ENCODE results near the gene FAM3D.
"Not testable (repeated sequence)": the region's sequence is repeated elsewhere in the genome, so short reads cannot be mapped to it uniquely, and the experiment has no call there.

The FAM3D gene

GRCh38 chr3:58666683-58667082 is at the start of gene FAM3D:
Gene FAM3D (minus strand): TSS chr3:58666774. CDS start chr3:58655563, 11,211 bp downstream.
- DNase-seq (ENCODE audit: low spot score), result no peak

GRCh38 chr3:58713715-58714401 is 47.3 kb upstream of the FAM3D start:
- DNase-seq (ENCODE audit: low spot score), result no peak

- no peak for DNase-seq (ENCODE audit: low spot score)
These were observed 45.3 kb upstream of the FAM3D start for GRCh38 chr3:58711871-58712270.

- not testable (repeated sequence) for DNase-seq (ENCODE audit: low spot score)
These were observed 42.4 kb upstream of the FAM3D start for GRCh38 chr3:58708983-58709382.

- DNase-seq (ENCODE audit: low spot score), result no peak
These were observed 41.7 kb upstream of the FAM3D start for GRCh38 chr3:58708116-58708791.

- no peak for DNase-seq (ENCODE audit: low spot score)
These were observed 40.9 kb upstream of the FAM3D start for GRCh38 chr3:58707390-58707930.

- DNase-seq (ENCODE audit: low spot score), result no peak
These were observed 40.0 kb upstream of the FAM3D start for GRCh38 chr3:58706395-58707167.

GRCh38 chr3:58704745-58705144 is 38.2 kb upstream of the FAM3D start:
- DNase-seq (ENCODE audit: low spot score), result no peak

- DNase-seq (ENCODE audit: low spot score), result not testable (repeated sequence)
These were observed 37.7 kb upstream of the FAM3D start for GRCh38 chr3:58704304-58704703.

- no peak for DNase-seq (ENCODE audit: low spot score)
These were observed 31.7 kb upstream of the FAM3D start for GRCh38 chr3:58698246-58698645.

GRCh38 chr3:58697561-58697960 is 31.0 kb upstream of the FAM3D start:
- no peak for DNase-seq (ENCODE audit: low spot score)

- DNase-seq (ENCODE audit: low spot score), result not testable (repeated sequence)
These were observed 30.2 kb upstream of the FAM3D start for GRCh38 chr3:58696813-58697212.

GRCh38 chr3:58696093-58696492 is 29.5 kb upstream of the FAM3D start:
- no peak for DNase-seq (ENCODE audit: low spot score)

GRCh38 chr3:58695284-58695683 is 28.7 kb upstream of the FAM3D start:
- not testable (repeated sequence) for DNase-seq (ENCODE audit: low spot score)

- no peak for DNase-seq (ENCODE audit: low spot score)
These were observed 27.6 kb upstream of the FAM3D start for GRCh38 chr3:58693940-58694850.

GRCh38 chr3:58692484-58692883 is 25.9 kb upstream of the FAM3D start:
- DNase-seq (ENCODE audit: low spot score), result no peak

GRCh38 chr3:58691997-58692396 is 25.4 kb upstream of the FAM3D start:
- DNase-seq (ENCODE audit: low spot score), result no peak

GRCh38 chr3:58690490-58690889 is 23.9 kb upstream of the FAM3D start:
- DNase-seq (ENCODE audit: low spot score), result no peak

GRCh38 chr3:58688574-58688973 is 22.0 kb upstream of the FAM3D start:
- no peak for DNase-seq (ENCODE audit: low spot score)

- DNase-seq (ENCODE audit: low spot score), result no peak
These were observed 20.3 kb upstream of the FAM3D start for GRCh38 chr3:58686847-58687246.

GRCh38 chr3:58685641-58686040 is 19.1 kb upstream of the FAM3D start:
- no peak for DNase-seq (ENCODE audit: low spot score)

- no peak for DNase-seq (ENCODE audit: low spot score)
These were observed 16.9 kb upstream of the FAM3D start for GRCh38 chr3:58683466-58683865.

All from D341Med (cell line).